ENCODE results near the gene PTPN7.

PTPN7 gene

GRCh38 chr1:202165942-202166843 lies 5.8 kb upstream of the PTPN7 start:
- no peak for DNase-seq

- no peak for DNase-seq
Observed at GRCh38 chr1:202165267-202165941, 5.0 kb upstream of the PTPN7 start.

GRCh38 chr1:202164271-202165037 lies 4.1 kb upstream of the PTPN7 start:
- no peak for DNase-seq

- DNase-seq = no peak
Observed at GRCh38 chr1:202163281-202164270, 3.2 kb upstream of the PTPN7 start.

GRCh38 chr1:202162418-202163280 lies 2.2 kb upstream of the PTPN7 start:
- DNase-seq = no peak

- no peak for DNase-seq
Observed at GRCh38 chr1:202162047-202162417, 1.6 kb upstream of the PTPN7 start.

- no peak for DNase-seq
Observed at GRCh38 chr1:202161151-202162046, 997 bp upstream of the PTPN7 start.

GRCh38 chr1:202159534-202160371 lies 649 bp downstream of the PTPN7 start:
- no peak for DNase-seq

GRCh38 chr1:202158810-202159533 lies 1.4 kb downstream of the PTPN7 start:
- DNase-seq = no peak

- DNase-seq = no peak
Observed at GRCh38 chr1:202157945-202158344, 2.5 kb downstream of the PTPN7 start.

GRCh38 chr1:202156590-202156989 lies 3.8 kb downstream of the PTPN7 start:
- no peak for DNase-seq

GRCh38 chr1:202155478-202156021 lies 4.9 kb downstream of the PTPN7 start:
- peak; percentile 24 for DNase-seq

- DNase-seq = peak; percentile 55
Observed at GRCh38 chr1:202154766-202155477, 5.5 kb downstream of the PTPN7 start.

GRCh38 chr1:202154148-202154765 lies 6.1 kb downstream of the PTPN7 start:
- DNase-seq = no peak

GRCh38 chr1:202153284-202153683 lies 7.1 kb downstream of the PTPN7 start:
- no peak for DNase-seq

- no peak for DNase-seq
Observed at GRCh38 chr1:202152399-202152798, 8.0 kb downstream of the PTPN7 start.

- DNase-seq = no peak
Observed at GRCh38 chr1:202151045-202151444, 9.4 kb downstream of the PTPN7 start.

Measured in fibroblast of skin of back (primary cell).